ENCODE data around the gene S100A3. TPM values are rescaled to one million over a fixed set of nuclear protein-coding genes. Genes with fewer than 3 reads are reported as not detected.
A peak's percentile ranks its signal among the peaks of the same experiment; 100 is the strongest.
"Not testable (repeated sequence)": the region's sequence is repeated elsewhere in the genome, so short reads cannot be mapped to it uniquely, and the experiment has no call there.

Gene S100A3
- total RNA-seq, 2 donors from 2014 or later = not detected

DNA sequence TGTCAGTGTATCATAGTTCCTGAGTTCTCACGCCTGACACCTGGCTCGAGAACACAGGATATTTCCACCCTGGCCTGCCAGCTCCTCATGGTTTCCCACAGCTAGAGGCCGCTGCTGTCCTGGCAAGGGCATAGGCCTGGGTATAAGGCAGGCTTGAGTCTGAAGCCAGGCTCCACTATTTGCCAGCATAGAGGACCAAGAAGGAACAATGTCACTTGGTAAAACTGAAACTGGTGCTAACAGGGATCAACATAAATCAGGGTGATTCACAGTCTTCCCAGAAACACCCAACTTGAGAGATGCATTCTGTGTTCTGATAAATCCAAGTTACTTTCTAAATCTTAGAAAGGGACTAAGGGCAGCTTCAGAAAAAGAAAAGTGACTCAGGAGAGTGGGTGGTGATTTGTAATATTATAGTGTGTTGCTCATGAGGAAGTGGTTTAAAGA lies 23.5 kb upstream of the S100A3 start:
- intact Hi-C loops (cut with DNase I, micrococcal nuclease) = no loop called here
- DNase-seq = peak; percentile 89 to 90
- peak; percentile 79 for ATAC-seq

DNA sequence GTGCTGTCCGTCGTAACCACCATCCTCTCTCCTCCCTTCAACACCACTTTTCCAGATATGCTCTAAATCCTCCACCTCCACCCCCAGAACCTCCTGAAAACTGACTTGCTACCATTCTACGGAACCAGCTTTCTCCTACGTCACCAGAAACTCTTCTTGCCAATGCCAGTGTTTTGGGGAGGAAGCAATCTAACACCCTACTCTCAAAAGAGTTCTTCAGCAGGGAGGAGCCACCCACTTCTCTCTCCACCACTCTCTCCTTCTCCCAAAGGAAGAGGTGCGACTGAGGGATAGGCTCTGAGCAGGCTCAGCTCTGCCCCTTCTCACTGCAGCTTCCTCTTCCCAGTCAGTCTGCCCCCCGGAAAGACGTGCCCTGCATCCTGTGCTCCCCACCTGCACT lies 22.6 kb upstream of the S100A3 start:
- ATAC-seq = no peak
- intact Hi-C loops (cut with DNase I, micrococcal nuclease) = no loop called here
- DNase-seq = no peak

DNA sequence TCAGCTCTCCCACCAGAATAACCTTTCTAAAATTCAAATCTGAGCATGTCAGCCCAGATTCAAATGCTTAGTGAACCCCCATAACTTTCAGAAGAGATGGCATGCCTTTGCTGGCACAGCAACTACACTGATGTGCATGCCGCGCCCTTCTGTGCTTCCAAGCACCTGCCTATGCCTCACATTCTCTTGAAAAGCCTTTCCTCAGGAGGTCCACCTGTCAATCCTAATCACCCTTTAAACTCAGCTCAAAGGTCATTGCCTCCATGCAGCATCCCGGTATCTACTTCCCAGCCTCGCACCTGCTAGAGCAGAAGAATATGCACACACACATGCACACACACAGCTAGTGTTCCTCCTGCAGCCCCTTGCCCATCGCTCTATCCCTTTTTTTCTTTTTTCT lies 21.8 kb upstream of the S100A3 start:
- intact Hi-C loops (cut with DNase I, micrococcal nuclease) = no loop called here
- no peak for ATAC-seq
- DNase-seq = no peak

DNA sequence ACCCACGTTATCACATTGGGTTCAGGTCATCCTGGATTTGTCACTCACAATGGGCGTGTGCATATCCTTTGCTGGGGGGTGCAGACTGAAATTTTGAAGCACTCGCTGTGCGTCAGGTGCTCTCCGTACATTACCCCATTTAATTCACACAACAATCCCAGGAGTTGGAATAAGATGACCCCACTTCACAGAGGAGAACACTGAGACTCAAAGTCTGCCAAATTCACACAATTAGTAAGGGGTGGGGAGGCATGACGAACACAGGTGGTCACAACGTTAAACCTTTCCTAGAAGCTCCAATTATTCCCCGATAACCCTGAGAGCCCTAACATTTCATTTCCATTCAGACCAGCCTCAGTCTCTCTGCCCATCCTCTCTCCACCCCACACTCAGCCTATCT lies 20.4 kb upstream of the S100A3 start:
- intact Hi-C loops (cut with DNase I, micrococcal nuclease) = loop anchor here in 1 of 2 donors (2.0 to 5.0 kb wide), 2 partner anchors 37 to 59 kb away; no protein-coding TSS in a partner anchor

DNA sequence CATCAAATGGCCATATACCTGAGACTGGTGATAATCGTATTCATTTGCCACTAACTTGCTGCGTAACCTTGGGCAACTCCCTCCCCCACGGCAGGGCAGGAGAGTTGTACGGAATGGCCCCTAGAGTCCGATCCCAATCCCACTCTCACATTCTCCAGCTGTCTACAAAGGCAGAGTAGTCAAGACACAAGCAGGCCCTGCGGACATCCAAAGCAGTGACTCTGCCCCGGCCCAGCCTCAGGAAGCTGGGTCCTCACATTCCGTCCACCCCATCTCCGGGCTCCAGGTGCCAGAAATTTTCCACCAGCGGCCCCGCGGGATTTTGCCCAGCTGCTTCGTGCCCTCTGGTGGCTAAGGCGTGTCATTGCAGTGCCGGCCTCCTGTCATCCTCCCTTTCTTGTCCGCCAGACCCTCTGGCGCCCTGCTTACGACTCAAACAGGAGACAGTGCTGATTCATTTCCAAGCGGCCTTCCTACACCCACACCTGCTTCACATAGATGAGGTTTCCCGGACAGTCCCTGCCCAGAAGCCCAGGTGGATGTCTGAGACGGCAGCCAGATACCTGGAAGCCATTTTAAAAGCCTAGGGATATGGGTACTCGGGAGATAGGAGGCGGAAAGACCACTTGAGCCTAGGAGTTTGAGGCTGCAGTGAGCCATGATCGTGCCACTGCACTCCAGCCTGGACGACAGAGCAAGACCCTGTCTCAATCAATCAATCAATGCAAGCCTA lies 19.5 kb upstream of the S100A3 start:
- intact Hi-C loops (cut with DNase I, micrococcal nuclease) = loop anchor here in 1 of 2 donors (2.0 to 5.0 kb wide), 2 partner anchors 36 to 58 kb away; no protein-coding TSS in a partner anchor
- DNase-seq = peak; percentile 85 to 93
- peak; percentile 27 for ATAC-seq

More for the DNA sequence above, 20.4 kb upstream of the S100A3 start:
- no peak for DNase-seq
- ATAC-seq = no peak

DNA sequence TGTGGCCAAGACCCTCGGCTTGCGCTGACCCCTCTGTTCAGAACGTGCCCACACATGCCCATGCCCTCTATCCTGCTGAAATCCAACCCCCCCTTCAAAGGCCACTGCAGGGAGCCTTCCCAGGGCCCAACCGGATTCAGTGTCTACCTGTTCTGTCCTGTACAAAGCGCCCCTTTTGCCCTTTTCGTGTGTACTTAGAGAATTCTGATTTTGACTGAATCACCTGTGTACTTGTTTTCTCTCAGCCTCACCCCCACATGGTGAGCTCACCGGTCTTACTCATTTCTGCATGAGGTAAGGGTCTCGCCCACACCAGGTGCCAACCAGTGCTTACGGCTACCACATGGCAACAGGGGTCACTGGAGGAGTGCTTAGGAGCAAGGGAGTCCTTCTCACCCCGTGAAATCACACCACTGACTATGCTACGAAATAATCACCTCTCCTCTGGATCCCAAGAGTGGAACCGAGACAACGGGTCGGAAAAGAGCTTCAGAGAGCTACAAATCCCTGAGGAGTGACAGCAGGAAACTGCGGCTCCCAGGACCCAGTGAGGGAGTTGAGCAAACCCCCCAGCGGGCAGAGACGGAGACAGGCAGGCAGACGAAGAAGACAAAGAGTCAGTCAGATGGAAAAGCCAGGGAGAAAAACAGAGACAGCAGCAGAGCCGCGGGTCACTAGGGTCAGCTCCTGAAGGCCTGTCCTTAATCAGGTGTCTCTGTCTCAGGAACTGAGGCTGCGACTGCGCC lies 18.7 kb upstream of the S100A3 start:
- DNase-seq (no peak), ATAC-seq (no peak)
- intact Hi-C loops (cut with DNase I, micrococcal nuclease) = loop anchor here in 1 of 2 donors (2.0 to 5.0 kb wide), 2 partner anchors 35 to 57 kb away; no protein-coding TSS in a partner anchor

DNA sequence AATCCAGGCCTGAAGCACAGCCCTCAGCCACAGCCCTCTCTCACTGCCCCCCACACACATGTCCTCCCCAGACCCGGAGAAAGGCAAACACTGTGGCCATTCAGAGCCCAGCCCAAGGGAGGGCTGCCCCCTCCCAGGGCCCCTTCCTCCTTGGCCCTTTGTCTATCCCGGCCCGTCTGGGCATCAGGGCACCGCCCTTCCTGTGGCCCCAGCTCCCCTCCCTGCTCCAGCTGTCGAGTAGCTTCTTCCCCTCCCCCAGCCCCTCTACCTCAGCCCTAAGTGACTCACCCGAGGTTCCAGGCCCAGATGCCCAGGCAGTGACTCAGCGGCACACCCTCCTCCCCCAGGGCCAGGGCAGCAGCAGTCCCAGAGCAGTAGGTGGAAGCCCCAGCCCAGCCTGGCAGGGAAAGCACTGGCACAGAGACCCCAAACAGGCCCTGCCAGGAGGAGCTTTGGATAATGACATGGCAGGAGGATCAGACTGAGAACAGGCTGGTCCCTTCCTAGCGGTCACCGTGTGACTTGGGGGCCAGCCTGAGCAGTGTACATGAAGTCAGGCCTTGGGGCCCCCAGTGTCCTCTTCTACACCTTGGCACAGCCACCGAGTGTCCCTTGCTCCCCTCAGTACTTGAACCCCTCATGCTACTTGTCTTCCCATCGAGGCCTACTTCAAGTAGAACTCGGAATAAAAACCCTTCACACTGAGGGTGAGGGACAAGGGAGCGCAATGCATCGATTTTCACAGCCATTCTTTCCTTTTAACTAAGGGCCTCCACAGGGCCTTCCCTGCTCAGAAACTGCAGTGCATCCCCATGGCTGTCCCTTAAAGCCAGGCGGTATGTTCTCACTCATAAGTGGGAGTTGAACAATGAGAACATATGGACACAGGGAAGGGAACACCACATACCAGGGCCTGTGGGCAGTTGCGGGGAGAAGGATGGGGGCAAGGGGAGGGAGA lies 17.6 kb upstream of the S100A3 start:
- intact Hi-C loops (cut with DNase I, micrococcal nuclease) = loop anchor here in 1 of 2 donors (5.0 kb wide), 1 partner anchor 34 kb away; no protein-coding TSS in a partner anchor
- DNase-seq = peak; percentile 93 to 99
- peak; percentile 87 for ATAC-seq

DNA sequence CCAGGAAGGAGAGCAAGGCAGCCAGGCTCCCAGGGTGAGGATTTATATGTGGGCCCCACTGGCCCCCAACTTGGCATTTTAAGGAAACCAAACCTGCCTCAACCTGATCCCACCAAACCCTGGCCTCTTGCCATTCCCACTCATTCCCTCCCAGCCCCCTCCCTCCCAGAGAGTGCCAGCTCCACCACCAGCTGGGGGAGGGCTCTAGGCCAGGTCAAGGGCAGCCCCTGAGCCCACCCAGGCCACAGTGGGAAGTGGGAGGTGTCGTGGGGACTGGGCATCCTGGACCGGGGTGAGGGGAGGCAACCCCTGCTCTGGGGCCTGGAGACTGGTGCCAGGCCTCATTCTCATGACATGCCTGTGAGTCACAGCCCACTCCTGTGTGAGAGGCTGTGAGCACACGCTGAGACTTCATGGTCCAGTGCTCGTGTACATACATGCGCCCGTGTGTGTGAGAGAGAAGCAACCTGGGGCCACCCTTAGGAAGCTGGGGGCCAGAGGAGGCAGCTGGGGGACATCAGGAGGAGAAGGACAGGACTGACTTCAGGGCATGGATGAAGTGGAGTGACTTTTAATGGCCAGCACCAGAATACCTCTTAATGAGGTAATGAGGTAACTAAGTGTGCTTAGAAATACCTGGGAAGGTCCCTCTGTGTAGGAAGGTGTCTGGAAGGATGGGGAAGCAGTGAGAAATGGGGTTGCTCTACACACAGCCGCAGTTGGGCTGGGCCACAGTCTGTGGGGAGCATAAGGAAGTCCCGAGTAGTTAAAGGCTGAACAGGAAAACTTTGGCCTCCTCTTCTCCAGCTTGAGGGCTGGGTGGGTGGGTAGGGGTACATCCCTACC lies 16.7 kb upstream of the S100A3 start, which contains the start of gene S100A2:
Gene S100A2 (minus strand): TSS at position 316 of the 846 bp plus-strand sequence. CDS start 1,967 bp downstream, outside the sequence.
- DNase-seq = peak; percentile 59 to 67
- peak; percentile 56 for ATAC-seq
- intact Hi-C loops (cut with DNase I, micrococcal nuclease) = loop anchor here in 1 of 2 donors (5.0 kb wide), 1 partner anchor 33 kb away; no protein-coding TSS in a partner anchor

DNA sequence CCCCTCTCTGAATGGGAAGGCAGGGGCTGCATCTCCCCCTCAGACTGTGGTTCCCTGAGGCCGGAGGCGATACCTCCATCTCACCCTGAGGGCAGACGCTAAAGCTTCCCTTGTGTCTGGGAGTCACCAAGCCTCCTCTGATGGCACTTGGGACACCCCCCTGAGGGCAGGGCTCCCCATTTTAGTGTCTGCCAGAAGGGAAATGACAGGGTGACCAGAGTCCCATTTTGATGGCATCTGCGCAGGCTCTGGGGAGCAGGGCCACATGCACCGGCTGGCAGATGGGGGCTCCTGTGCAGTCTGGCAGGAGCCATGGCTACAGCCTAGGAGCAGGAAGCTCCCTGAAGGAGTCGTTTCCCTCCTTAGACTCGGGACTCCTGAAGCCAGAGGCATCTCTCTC lies 14.9 kb upstream of the S100A3 start:
- ATAC-seq = no peak
- intact Hi-C loops (cut with DNase I, micrococcal nuclease) = no loop called here
- DNase-seq = no peak

DNA sequence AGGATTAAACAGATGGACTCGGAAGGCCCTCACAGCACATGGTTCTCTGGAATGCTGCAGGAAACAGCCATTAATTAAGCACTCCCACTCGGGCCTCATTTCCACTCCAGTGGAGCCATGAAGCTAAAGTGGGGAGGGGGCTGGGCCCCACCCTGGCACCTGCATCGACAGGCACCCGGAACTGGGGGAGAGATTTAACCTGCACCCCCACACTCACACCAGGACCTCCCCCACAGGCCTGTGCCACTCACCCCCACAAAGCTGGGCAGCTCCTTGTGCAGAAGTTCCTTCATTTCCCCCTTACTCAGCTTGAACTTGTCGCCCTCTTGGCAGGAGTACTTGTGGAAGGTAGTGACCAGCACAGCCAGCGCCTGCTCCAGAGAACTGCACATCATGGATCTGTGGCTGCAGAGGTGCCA lies 14.4 kb upstream of the S100A3 start:
- DNase-seq (no peak), ATAC-seq (no peak)
- intact Hi-C loops (cut with DNase I, micrococcal nuclease) = no loop called here

DNA sequence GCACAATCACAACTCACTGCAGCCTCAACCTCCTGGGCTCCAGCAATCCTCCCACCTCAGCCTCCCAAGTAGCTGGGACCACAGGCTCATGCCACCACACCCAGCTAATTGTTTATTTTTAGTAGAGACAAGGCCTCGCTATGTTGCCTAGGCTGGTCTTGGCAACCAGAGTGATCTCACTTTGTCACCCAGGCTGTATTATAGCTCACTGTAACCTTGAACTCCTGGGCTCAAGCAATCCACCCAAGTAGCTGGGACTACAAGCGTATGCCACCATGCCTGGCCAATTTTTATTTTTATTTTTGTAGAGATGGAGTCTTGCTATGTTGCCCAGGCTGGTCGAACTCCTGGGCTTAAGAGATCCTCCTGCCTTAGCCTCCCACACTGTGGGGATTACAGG lies 13.0 kb upstream of the S100A3 start:
- intact Hi-C loops (cut with DNase I, micrococcal nuclease); DNase-seq; ATAC-seq: not testable (repeated sequence)

DNA sequence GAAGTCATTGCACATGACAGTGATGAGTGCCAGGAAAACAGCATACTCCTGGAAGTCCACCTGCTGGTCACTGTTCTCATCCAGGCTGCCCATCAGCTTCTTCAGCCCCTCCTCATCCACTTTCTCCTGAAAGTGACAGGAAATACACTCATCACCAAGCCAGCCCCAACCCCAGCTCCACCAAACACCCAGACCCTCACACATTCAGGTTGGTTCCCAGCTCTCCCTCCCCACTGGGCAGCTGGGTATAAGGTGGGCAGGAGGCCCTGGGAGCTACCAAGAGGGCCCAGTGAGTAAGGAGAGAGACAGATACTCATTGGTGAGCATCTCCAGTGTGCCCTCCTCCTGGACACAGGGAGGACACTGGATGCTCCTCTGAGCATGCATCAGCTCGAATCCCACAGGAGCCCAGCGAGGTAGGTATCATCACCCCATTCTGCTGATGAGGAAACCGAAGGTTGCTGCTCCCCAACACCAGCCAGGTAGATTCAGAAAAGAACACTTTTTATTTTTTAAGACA lies 12.5 kb upstream of the S100A3 start:
- ATAC-seq (no peak), DNase-seq (no peak)
- intact Hi-C loops (cut with DNase I, micrococcal nuclease) = no loop called here

DNA sequence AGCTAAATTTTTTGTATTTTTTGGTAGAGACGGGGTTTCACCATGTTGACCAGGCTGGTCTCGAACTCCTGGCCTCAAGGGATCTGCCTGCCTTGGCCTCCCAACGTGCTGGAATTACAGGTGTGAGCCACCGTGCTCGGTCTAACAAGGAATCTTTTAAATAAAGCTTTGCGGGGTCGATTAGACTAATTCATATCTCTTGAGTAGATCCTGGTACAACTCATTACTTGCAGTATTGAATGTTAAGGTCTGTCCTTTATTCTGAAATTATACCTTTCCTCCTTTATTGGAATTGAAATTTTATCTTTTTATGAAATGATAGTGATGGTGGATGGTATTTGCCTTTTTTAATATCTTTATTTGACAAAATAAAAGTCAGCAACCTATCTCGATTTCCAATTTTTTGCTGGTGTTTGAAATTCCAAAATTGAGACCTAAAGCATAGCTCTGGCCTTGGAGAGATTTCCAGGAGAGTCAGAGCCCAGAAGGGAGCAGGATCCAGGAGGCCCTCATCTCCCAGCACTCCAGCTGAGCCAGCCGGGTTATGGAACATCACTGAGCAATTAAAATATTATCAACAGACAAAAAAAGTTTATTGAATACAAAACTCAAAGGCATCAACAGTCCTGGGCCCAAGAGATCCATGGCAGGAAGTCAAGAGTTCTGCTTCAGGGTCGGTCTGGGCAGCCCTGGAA lies 11.9 kb upstream of the S100A3 start:
- ATAC-seq (no peak), DNase-seq (no peak)
- intact Hi-C loops (cut with DNase I, micrococcal nuclease) = no loop called here

DNA sequence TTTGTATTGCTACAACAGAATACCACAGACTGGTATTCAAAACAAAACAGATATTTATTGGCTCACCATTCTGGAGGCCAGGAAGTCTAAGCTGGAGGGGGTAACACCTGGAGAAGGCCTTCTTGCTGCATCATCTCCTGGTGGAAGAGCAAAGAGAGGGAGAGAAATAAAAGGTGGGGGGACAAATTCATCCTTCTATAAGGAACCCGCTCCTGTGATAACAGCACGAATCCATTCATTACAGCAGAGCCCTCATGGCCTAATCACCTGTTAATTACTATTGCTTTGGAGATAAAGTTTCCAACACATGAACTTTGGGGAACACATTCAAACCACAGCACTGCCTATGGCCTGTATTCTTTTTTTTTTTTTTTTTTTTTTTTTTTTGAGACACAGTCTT lies 11.2 kb upstream of the S100A3 start:
- ATAC-seq (no peak), DNase-seq (no peak)
- intact Hi-C loops (cut with DNase I, micrococcal nuclease) = no loop called here

DNA sequence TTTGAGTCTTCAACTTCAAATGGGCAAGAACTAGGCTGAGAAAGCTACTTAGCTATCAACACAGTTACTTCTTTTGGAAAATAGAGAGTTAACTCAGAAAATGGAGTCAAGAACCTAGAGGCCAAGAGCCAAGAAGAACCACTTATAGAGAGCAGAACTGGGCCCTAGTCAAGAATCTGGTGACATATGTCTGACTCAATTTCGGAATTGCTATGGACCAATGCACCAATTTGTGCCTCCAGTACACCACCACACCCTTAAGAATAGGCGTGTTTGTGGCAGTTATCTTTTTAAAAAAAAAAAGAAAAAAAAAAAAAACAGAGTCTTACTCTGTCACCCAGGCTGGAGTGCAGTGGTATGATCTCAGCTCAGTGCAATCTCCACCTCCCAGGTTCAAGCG lies 8.8 kb upstream of the S100A3 start:
- intact Hi-C loops (cut with DNase I, micrococcal nuclease) = no loop called here
- ATAC-seq = no peak
- DNase-seq = no peak

DNA sequence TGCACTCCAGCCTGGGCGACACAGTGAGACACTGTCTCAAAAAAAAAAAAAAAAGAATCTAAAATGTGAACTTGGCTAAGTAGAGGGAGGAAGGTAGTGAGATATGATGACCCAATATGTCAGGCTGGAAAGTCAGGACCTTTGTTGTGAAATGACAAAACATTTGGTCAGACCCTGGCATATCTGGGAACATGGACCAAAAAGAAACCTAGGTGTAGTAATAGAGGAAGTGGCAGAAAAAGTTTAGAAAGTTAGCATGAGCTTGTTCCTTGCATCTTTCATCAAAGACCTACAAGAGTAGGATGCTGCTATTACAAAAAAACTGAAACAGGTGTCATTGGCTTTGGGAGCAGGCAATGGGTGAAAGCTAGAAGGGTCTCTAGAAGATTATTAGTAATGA lies 7.3 kb upstream of the S100A3 start:
- intact Hi-C loops (cut with DNase I, micrococcal nuclease) = no loop called here
- DNase-seq = no peak
- no peak for ATAC-seq

Measured in left colon (tissue), 2 donors.